ENCODE measurements around the gene SMIM38.

- no peak for TF ChIP-seq POLR2A (IDR thresholded peaks at IDR 0.05)
- TF ChIP-seq, protein P1, sequence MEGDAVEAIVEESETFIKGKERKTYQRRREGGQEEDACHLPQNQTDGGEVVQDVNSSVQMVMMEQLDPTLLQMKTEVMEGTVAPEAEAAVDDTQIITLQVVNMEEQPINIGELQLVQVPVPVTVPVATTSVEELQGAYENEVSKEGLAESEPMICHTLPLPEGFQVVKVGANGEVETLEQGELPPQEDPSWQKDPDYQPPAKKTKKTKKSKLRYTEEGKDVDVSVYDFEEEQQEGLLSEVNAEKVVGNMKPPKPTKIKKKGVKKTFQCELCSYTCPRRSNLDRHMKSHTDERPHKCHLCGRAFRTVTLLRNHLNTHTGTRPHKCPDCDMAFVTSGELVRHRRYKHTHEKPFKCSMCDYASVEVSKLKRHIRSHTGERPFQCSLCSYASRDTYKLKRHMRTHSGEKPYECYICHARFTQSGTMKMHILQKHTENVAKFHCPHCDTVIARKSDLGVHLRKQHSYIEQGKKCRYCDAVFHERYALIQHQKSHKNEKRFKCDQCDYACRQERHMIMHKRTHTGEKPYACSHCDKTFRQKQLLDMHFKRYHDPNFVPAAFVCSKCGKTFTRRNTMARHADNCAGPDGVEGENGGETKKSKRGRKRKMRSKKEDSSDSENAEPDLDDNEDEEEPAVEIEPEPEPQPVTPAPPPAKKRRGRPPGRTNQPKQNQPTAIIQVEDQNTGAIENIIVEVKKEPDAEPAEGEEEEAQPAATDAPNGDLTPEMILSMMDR (IDR thresholded peaks at IDR 0.05): no peak
These were observed 47.2 kb upstream of the SMIM38 start for GRCh38 chr11:69108559-69108958.
